Skeletal muscle cell (primary cell): Measurements from ENCODE around the gene GALNT10.

Experiments
- DNase-seq: peaks from one replicate; pipeline ENCODE4 v3.0.0-alpha.2; 2010; ENCODE audit warnings: low read depth
- H3K4me3 ChIP-seq: 2 replicates; pipeline ENCODE4 v1.5.1; 2011; ENCODE audit warnings: low read depth, mild to moderate bottlenecking, control low read depth, low read length, moderate library complexity

Gene GALNT10

DNA sequence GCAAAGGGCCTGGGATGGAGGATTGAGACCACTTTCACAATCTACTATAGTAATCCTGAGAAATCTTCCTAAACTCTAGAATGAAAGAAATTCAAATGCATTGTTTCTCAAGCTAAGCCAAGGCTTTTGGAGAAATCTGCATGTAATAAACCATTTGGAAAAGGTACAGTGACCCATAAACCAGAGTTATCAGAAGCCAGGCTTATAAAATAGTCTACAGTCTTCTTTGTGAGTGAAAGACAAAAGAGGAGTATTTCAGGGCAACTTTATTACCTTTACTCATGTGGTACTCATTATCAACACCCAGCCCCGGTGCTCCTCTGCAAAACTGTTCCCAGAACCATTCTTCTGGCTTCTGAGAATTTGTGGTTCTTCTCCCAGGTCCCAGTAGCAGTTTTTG lies 87.0 kb downstream of the GALNT10 start:
- DNase-seq, result no peak
- no peak overlapping the region for H3K4me3 ChIP-seq

GRCh38 chr5:154278186-154278585 lies 87.7 kb downstream of the GALNT10 start:
- DNase-seq, result no peak
- no peak overlapping the region for H3K4me3 ChIP-seq

DNA sequence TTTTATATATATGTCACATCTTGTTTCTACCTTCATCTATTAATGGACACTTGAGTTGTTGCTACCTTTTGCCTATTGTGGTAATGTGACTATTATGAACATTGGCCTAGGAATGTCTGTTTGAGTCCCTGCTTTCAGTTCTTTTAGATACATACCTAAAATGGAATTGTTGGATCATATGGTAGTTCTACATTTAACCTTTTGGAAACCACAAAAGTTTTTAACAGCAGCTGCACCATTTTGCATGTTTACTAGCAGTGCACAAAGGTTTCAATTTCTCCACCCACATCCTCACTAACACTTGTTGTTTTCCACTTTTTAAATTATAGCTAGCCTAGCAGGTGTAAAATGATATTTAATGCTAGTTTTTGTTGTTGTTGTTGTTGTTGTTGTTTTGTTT lies 88.4 kb downstream of the GALNT10 start:
- DNase-seq, result no peak
- no peak overlapping the region for H3K4me3 ChIP-seq

DNA sequence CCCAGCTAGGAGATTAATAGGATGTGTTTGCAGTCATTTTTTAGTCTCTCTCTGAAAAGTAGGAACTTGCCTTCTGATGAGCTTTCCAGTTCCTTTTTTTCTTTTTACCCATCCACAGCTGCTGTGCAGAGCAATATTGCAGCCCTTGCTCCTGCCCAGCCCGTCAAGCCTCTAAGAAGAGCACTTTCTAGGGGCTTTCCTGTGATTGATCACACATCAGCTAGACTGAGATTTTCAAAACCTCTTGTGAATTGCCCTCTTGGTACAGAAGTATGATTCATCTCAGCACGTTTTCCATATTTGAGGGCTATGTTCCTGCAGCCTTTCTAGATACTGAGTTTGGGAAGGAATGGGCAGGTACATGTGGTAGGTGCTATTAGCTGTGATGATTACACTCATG lies 93.9 kb downstream of the GALNT10 start:
- no peak for DNase-seq
- no peak overlapping the region for H3K4me3 ChIP-seq

- H3K4me3 ChIP-seq, result no peak overlapping the region
- no peak for DNase-seq
Observed at GRCh38 chr5:154285661-154286408, 95.3 kb downstream of the GALNT10 start.

- DNase-seq, result no peak
- no peak overlapping the region for H3K4me3 ChIP-seq
Observed at GRCh38 chr5:154286557-154286956, 96.0 kb downstream of the GALNT10 start.

GRCh38 chr5:154287136-154287535 lies 96.6 kb downstream of the GALNT10 start:
- no peak for DNase-seq
- H3K4me3 ChIP-seq, result no peak overlapping the region

DNA sequence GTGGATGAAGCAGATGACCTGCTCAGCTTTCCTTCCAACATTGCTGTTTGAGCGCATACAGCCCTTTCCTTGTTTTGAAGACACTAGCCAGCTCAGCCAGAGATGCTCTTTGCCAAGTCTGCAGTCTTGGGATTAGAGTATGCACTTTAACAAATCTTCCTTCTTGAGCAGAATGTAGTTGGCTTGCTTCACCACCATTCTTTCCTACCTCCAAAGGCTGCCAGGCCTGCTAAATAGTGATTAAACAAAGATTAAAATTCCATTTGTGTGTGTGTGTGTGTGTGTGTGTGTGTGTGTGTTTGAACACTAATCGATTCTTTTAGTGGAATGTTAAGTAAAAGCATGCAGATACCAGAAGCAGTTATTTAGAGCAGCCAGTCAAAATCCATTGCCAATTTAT lies 97.6 kb downstream of the GALNT10 start:
- no peak for DNase-seq
- H3K4me3 ChIP-seq, result no peak overlapping the region

- H3K4me3 ChIP-seq, result no peak overlapping the region
- DNase-seq, result no peak
Observed at GRCh38 chr5:154291917-154292316, 101.4 kb downstream of the GALNT10 start.

DNA sequence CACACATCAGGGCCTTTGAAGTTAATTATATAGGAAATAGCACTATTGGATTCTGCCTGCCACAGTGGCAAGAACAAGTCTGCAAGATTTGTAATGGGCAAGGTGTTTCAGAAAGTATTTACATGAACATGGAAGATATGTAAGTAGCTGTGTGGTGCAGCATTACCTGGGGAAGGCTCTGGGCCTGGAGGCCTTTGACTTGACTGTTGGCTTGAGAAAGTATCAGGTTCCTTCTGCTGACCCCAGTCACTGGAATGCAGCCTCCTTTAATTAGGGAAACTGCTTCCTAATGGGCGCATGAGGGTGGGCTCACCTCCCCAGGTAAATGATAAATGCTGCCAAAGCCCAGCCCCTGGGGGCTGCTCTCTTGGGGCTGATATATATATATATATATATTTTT lies 102.7 kb downstream of the GALNT10 start:
- no peak overlapping the region for H3K4me3 ChIP-seq
- DNase-seq, result no peak

DNA sequence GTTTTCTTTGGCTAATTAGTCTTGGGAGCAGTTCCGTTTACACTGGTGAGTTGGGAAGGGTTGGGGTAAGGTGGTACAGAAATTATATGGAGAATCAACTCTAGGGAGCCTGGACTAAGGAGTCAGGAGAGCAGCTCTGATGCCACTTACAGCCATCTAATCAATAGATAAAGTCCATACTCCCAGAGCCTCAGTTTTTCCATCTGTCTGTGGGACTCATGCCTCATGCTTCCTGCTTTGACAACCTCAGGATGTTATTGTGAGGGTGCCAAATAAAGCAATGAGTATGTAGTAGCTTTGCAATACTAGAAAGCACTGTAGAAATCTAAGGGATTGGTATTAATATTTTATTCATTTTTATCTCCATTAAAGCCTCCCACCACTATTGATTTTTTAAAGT lies 105.0 kb downstream of the GALNT10 start:
- DNase-seq, result no peak
- no peak overlapping the region for H3K4me3 ChIP-seq

DNA sequence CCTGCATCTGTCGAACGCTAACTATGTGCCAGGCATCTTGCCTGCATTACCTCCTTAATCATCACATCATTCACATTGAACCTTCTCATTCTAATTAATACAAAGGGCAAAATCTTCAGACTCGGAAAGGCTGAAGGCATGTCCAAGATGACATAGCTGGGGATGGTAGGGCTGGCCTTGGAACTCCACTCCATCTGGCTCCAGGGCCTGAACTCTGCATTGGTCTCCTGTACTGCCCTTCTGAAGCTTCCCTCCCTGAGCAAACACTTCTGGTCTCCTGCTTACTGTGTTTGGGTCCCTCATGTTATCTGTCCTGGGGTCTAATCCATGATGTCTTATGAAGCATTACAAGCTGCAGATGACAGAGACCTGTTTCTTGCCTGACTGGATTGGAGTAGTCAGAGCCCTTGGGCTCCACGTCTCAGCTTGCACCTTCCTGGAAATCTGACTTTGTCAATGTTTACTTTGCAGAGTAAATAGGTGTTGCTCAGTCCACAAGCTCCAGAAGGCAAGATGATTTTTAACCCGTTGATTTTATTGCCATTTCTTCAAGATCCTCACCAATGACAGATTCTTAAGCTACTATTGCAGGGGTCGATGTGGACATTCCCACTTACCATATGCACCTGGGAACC lies 106.1 kb downstream of the GALNT10 start:
- no peak overlapping the region for H3K4me3 ChIP-seq
- DNase-seq, result no peak

GRCh38 chr5:154298065-154298464 lies 107.5 kb downstream of the GALNT10 start:
- DNase-seq, result no peak
- H3K4me3 ChIP-seq, result no peak overlapping the region

DNA sequence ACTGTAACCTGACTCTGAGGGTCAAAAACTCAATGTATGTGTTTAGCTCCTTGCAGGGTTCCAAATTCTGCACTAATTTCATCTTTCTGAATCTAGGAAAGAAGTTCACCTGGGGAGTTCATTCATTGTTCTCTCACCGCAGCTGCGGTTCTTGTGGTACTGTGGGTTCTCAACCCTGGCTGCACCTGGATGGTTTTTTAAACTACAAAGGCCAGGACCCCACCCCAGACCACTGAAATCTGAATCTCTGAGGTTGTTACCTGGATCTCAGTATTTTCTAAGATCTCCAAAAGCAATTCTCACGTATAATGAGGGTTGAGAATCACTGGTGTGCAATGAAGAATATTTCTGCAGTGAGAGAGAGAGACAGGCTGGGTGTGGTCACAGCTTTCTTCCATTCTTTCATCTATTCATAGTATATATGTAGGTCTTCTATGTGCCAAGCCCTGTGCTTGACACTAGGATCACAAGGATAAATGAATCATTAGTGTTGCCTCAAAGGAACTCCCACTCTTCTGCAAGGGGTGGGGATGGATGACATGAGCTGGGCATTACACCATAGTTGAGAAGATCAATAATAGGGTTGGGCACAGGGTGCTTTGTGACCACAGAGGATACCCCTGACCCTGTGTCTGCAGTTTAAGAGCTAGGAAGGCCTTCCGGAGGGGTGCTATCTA lies 109.8 kb downstream of the GALNT10 start:
- no peak overlapping the region for H3K4me3 ChIP-seq
- DNase-seq, result no peak

DNA sequence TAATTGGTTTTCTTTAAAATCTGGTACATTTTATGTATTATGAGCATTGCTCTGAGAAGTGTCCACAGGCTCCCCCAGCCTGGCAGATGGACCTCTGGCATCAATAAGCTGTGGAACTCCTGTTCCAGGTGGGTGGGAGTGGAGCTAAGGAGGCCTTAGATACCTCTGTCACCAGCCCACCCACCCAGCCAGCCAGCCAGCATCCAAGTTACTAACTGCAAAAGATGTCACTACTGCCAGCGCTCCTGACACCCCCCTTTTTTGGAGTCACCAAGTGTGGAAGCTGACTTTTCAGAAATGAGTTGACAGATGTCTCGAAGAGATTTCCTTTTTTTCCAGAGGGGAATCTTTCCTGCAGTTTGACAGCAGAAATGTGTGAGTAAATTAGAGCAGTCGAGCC lies 111.2 kb downstream of the GALNT10 start:
- no peak overlapping the region for H3K4me3 ChIP-seq
- DNase-seq, result no peak

- no peak for DNase-seq
- H3K4me3 ChIP-seq, result no peak overlapping the region
Observed at GRCh38 chr5:154302161-154302560, 111.6 kb downstream of the GALNT10 start.

- DNase-seq, result no peak
- no peak overlapping the region for H3K4me3 ChIP-seq
Observed at GRCh38 chr5:154303133-154303532, 112.6 kb downstream of the GALNT10 start.

DNA sequence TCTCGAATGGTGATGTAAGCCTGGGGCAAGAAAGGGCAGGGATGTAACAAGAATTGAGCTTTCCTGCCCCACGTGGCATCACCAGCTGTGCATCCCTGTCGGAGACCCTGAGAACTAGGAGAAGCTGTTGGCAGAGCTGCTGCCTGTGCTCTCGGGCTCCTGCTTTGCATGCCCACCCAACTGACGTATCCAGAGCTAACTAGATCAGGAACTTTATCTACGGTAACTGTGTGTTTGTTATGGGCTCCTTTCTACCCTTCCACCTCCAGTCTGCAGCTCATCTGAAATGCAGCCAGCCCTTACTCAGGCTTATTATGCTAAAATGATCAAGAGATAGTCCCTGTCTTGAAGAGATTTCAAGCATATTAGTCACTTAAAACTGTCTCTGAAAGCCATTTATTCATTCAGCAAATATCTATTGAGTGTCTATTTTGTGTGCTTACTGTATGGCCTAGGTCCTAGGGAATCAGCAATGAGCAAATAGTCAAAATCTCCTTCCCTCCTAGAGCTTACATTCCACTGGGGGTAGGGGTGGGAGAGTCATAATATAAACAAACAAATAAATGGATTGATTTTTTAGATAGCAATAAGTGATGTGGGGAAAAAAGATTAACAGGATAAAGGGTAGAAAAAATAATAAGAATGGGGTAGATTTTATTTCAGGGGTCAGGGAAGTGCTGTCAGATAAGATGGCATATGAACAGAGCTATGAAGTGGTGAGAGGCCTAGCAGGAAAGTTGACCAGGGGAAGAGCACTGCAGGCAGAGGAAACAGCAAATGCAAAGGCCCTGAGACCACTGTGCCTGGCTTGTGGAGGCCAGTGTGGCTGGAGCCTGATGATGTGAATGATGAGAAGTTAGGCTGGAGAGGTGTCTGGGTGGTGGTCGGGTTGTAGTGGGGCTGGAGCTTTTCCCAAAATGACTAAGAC lies 118.2 kb downstream of the GALNT10 start:
- DNase-seq, result no peak
- H3K4me3 ChIP-seq, result no peak overlapping the region

GRCh38 chr5:154309371-154309745 lies 118.8 kb downstream of the GALNT10 start:
- DNase-seq, result no peak

GRCh38 chr5:154309805-154310204 lies 119.3 kb downstream of the GALNT10 start:
- H3K4me3 ChIP-seq, result no peak overlapping the region
- DNase-seq, result no peak

More at GRCh38 chr5:154309371-154309745, 118.8 kb downstream of the GALNT10 start:
- H3K4me3 ChIP-seq, result no peak overlapping the region
